22Rv1 (cell line): ENCODE data around the gene PCBP2.

Source experiments
- H3K27ac ChIP-seq: fragments of 450-650 bp; 2 replicates; pipeline ENCODE4 v1.5.1; 2017
- CTCF ChIP-seq: fragments of 450-650 bp; IDR thresholded peaks from 2 replicates; pipeline ENCODE4 v1.5.1; 2017; ENCODE audit warnings: mild to moderate bottlenecking
- ZFX ChIP-seq: fragments of 450-650 bp; IDR thresholded peaks from 2 replicates; pipeline ENCODE4 v1.6.1; 2017; ENCODE audit warnings: antibody characterized with exemption, borderline replicate concordance

Gene PCBP2

DNA sequence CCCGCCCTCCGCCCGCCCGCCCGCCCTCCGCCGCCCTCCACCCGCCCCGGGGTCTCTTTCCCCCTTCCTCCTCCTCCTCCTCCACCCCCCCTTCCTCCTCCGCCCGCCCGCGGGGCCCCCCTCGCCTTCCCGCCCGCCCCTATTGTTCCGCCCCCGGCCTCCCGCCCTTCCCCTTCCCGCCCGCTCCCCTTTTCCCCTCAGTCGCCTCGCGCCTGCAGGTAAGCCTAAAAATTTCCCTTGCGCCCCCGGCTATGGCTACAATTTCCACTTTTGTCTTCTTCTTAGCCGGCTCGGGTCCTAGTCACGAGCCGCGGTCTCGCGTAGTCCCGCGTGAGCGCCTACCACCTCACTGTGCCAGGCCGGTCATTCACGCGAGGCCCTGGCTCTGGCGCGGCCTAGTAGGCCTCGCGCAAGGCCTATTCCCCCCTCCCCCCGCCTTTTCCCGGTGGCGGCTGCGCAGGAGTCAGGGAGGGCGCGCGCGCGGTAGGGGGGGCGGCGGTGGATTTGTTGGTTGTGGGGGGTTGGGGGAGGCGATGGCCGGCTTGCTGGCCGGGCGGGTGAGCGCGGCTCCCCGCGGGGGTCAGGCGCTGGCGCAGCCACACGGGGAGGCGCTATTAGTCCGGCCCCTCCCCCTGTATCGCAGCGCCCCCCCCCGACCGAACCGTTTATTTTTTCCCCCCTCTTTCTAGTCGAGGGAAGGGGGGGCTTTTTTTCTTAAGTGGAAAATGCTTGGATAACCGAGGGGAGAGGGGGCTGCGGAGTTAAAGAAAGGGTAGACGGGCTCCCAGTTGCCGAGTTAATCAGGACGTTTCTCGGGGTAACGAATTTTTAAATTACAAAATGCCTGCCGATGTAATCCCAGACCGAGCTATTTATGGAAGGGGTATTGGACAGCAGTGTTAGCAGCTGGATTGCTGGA, 516 bp downstream of the PCBP2 start:
- peak; percentile 86 for TF ChIP-seq CTCF
- TF ChIP-seq ZFX: peak; percentile 99

DNA sequence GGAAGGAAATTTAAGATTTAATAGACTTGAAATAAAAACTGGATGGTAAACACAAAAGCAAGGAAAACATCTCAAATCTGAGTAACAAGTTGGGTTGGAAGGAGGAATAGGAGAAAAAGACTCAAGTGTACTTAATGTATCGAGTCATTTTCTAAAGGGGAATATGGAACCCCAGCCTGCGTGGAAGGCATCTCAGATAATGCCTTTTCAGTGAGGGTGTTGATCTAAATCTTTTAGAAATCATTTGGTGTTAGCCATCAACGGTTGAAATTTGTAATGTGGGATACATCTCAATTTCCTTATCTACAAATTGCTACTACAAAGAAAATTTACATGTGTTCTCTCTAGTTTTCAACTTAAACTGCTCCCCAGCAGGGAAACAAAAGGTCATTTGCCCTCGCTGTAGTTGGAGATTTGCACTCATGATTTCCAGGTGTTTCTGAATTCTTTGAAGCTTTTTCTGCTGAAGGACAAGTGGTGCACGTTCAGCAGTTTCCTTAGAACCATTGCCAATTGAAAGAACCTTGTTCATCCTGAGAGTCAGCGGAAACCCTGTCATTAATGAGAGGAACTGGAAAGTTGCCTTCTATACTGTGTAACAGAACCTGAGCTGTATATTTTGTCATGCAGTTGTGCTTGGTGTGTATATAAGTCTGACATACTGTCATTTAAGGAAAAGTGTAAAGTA, 2.2 kb downstream of the PCBP2 start:
- TF ChIP-seq CTCF: no peak
- no peak for TF ChIP-seq ZFX
- H3K27ac ChIP-seq: peak overlapping the region; percentile 84; the same call in 1 of the 2 replicates

More for the DNA sequence above, 516 bp downstream of the PCBP2 start:
- peak overlapping the region; percentile 84 for H3K27ac ChIP-seq

DNA sequence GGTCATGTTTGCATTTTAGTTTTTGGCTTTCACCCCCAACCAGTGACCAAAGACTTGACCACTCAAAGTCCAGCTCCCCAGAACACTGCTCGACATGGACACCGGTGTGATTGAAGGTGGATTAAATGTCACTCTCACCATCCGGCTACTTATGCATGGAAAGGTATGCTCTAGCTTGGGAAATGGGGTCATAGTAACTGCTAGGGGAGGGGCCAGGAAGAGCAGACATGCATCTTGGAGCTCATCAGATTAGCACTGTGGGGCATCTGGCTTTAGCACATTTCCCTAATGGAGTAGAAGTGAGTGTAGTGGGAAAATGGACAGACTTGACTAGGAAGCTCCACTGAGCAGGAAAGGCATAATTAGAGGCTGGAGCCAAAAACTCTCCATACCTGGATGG, 2.8 kb downstream of the PCBP2 start:
- TF ChIP-seq CTCF: no peak
- TF ChIP-seq ZFX: no peak
- no peak overlapping the region for H3K27ac ChIP-seq

DNA sequence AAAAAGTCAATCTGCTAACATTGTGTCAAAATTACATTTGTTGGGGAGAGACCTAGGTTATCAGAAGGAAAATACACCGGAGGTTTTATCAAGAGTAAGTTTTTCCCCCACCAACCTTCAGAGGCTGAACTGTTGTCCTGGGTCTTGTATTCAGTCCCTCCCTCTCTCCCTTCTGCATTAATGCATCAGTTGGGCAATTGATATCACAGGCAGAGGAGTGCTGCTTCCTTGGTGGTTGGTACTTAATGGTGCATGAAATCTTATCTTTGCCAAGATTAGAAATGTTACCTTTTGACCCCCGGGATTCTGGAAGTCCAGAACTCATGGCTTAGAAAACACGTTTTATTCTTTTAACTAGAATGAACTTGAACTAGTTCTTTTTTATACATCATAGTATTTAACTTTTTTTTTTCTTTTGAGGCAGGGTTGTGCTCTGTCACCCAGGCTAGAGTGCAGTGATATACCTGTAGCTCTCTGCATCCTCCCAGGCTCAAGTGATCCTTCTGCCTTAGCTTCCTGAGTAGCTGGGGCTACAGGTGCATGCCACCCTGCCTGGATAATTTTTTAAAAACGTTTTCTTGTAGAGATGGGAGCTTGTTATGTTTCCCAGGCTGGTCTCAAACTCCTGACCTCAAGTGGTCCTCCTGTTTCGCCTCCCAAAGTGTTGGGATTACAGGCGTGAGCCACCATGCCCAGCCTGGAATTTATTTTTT, 4.9 kb downstream of the PCBP2 start:
- H3K27ac ChIP-seq: no peak overlapping the region
- no peak for TF ChIP-seq ZFX
- TF ChIP-seq CTCF: no peak

DNA sequence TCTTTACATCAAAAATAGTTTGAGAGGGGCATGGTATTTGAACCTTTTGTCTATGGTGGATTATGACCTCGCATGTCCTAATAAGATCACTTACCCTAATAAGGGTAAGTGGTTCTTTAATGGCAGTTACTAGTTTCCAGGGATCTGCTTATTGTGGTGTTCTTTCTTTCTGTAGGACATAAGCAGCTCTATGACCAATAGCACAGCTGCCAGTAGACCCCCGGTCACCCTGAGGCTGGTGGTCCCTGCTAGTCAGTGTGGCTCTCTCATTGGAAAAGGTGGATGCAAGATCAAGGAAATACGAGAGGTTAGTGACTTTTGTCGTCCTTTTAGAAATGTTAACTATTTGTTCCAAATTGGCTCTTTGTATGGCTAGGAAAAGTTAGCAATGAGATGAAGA, 7.2 kb downstream of the PCBP2 start:
- no peak overlapping the region for H3K27ac ChIP-seq
- TF ChIP-seq ZFX (no peak), CTCF (no peak)

DNA sequence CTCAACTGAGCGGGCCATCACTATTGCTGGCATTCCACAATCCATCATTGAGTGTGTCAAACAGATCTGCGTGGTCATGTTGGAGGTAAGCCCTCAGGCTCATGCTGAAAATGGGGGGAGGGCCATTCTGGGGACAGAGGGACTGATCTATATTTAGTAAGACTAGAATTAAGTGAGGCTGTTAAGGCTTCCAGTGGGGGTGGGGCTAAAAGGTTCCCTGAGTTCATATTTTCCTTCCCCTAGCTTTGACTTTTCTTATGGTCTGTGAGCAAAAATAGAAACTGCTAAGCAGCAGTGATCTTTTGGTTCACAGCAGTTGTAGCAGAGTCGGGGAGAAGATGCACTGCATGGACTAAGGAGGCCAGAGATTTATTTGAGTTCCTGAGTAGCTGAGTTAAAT, 9.2 kb downstream of the PCBP2 start:
- no peak overlapping the region for H3K27ac ChIP-seq
- no peak for TF ChIP-seq CTCF
- no peak for TF ChIP-seq ZFX
